PC-9 (cell line): ENCODE measurements around the gene NKPD1. TPM values are rescaled to one million over a fixed set of nuclear protein-coding genes. Genes with fewer than 3 reads are reported as not detected.

Experiments used
- BruUV-seq: library from RNA; stranded (reverse); fragments of 400-500 nt; replicated peaks from 2 replicates; lab custom pipeline; 2021; lab: Mats Ljungman, UMichigan
- CTCF ChIA-PET: fragments of 300-600 bp; sonication (Branson Sonifier 250); formaldehyde crosslinking; loops from one replicate; lab custom pipeline; 2022; ENCODE audit warnings: antibody characterized with exemption; lab: Charles Lee
- POLR2A ChIA-PET: fragments of 300-600 bp; sonication (Branson Sonifier 250); formaldehyde crosslinking; loops from one replicate; lab custom pipeline; 2022; ENCODE audit warnings: antibody characterized with exemption; ENCODE audit not compliant: unreplicated experiment; lab: Charles Lee
- DNase-seq, 2 experiments: peaks; one replicate each; pipeline versions ENCODE4 v3.0.0 to v3.0.0-alpha.2; 2015 to 2022; ENCODE audit warnings: mixed read lengths in 1 of 2
- H2AFZ ChIP-seq: fragments of 200-600 bp; sonication (generic); 2 replicates; pipeline ENCODE4 v1.8.1; 2017; ENCODE audit warnings: antibody characterized with exemption
- H3F3A ChIP-seq: fragments of 200-600 bp; sonication (generic); 2 replicates; pipeline ENCODE4 v1.8.1; 2017; ENCODE audit warnings: antibody characterized with exemption, mild to moderate bottlenecking, low read depth; ENCODE audit not compliant: insufficient read depth
- H3K27ac ChIP-seq: fragments of 200-600 bp; sonication (generic); 2 replicates; pipeline ENCODE4 v1.6.1; 2016; ENCODE audit warnings: mixed run types
- H3K27me3 ChIP-seq: fragments of 200-600 bp; sonication (generic); 2 replicates; pipeline ENCODE4 v1.6.1; 2016; ENCODE audit warnings: low read depth, mixed run types; ENCODE audit not compliant: insufficient read depth
- H3K36me3 ChIP-seq: fragments of 200-600 bp; sonication (generic); 2 replicates; pipeline ENCODE4 v1.6.1; 2016; ENCODE audit warnings: low read depth, mixed run types
- H3K4me1 ChIP-seq: fragments of 200-600 bp; sonication (generic); replicated peaks from 2 replicates; pipeline ENCODE4 v1.6.1; 2016; ENCODE audit warnings: mixed run types; ENCODE audit not compliant: insufficient read depth
- H3K4me2 ChIP-seq: fragments of 200-600 bp; sonication (generic); 2 replicates; pipeline ENCODE4 v1.6.1; 2017; ENCODE audit warnings: mixed run types
- H3K4me3 ChIP-seq: fragments of 200-600 bp; sonication (generic); 2 replicates; pipeline ENCODE4 v1.6.1; 2016; ENCODE audit warnings: mixed run types
- H3K79me2 ChIP-seq: fragments of 200-600 bp; sonication (generic); 2 replicates; pipeline ENCODE4 v1.6.1; 2017; ENCODE audit warnings: low read depth, mixed run types
- H3K9me2 ChIP-seq: fragments of 200-600 bp; sonication (generic); 2 replicates; pipeline ENCODE4 v1.8.1; 2017; ENCODE audit warnings: mild to moderate bottlenecking; ENCODE audit not compliant: insufficient read depth
- H3K9me3 ChIP-seq: fragments of 200-600 bp; sonication (generic); 2 replicates; pipeline ENCODE4 v1.8.1; 2016; ENCODE audit warnings: low read depth; ENCODE audit not compliant: insufficient read depth
- H4K20me1 ChIP-seq: fragments of 200-600 bp; sonication (generic); 2 replicates; pipeline ENCODE4 v1.8.1; 2017; ENCODE audit not compliant: insufficient read depth
- EZH2 ChIP-seq: fragments of 200-600 bp; sonication (generic); IDR thresholded peaks from 2 replicates; pipeline ENCODE4 v1.8.0; 2017; ENCODE audit warnings: antibody characterized with exemption, low read depth
- intact Hi-C: fragments of 100-400 bp; cut with micrococcal nuclease; formaldehyde crosslinking; loops from one replicate; pipeline ENCODE4 v1.10.0; 2022; ENCODE audit not compliant: unreplicated experiment
- total RNA-seq: library from RNA; stranded (reverse); gene quantifications from 2 replicates; pipeline ENCODE4 v1.2.3, GENCODE V29; 2021
- TF ChIP-seq, protein P1 (sequence below): fragments of 200-600 bp; sonication (generic); conservative IDR thresholded peaks from 2 replicates; pipeline ENCODE4 v1.6.1; 2017; ENCODE audit warnings: mixed run types, antibody characterized with exemption, mild to moderate bottlenecking, moderate library complexity

The NKPD1 gene
- total RNA-seq, 1 experiment from 2014 or later = 0.37 TPM

DNA sequence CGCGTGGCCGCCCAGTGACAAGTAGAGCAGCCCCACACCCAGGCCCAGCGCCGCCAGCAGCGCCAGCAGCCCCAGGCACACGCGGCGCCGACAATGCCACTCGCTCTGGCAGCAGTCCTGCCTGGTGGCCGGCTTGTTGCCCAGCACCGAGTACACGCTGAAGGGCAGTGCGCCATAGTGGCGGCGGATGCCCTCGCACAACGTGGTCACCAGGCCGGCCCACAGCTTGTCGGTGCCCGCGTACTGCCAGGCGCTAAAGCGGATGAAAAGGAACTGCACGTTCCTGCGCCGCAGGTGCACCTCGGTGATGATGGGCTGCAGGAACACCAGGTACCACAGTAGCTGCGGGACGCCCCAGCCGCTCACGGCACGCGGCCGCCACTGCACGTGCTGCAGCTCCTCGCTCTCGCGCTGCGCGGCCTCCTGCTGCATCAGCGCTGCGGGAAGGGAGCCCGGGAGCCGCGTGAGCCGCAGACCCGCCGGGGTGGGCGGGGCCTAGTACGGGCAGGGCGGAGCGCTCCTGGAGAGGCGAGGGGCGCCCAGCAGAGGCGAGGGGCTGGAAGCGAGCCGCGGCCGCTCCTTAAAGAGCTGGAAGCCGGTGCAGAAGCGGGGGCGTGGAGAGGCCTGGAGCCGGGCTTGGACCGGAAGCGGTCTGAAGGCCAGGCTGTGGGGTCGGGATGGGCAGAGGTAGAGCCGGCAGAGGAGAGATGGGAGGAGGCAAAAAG lies 7.3 kb downstream of the NKPD1 start:
- Histone ChIP-seq H4K20me1 (peaks cover 10% of the 10 kb centered on the region; the same call in 1 of the 2 replicates), H3K9me3 (no peaks in the 10 kb centered on the region), H3K4me1 (peaks cover 47% of the 10 kb centered on the region), H3K79me2 (no peaks in the 10 kb centered on the region), H3K9me2 (no peaks in the 10 kb centered on the region), H3K27me3 (no peaks in the 10 kb centered on the region), H3F3A (peaks cover 57% of the 10 kb centered on the region), H2AFZ (no peak overlapping the region), H3K4me2 (no peak overlapping the region), H3K4me3 (no peak overlapping the region), H3K36me3 (no peaks in the 10 kb centered on the region), H3K27ac (no peak overlapping the region)
- intact Hi-C loops = loop anchor here (5.0 kb wide), 1 partner anchor 61 kb away; the partner anchor contains the start of gene PPP1R37
- POLR2A ChIA-PET = no interaction called here
- CTCF ChIA-PET = interaction anchor here (0.6 kb wide), 1 partner anchor 79 kb away, joined by 3 read pairs; no protein-coding TSS in a partner anchor
- TF ChIP-seq EZH2 = no peak
- TF ChIP-seq, protein P1, sequence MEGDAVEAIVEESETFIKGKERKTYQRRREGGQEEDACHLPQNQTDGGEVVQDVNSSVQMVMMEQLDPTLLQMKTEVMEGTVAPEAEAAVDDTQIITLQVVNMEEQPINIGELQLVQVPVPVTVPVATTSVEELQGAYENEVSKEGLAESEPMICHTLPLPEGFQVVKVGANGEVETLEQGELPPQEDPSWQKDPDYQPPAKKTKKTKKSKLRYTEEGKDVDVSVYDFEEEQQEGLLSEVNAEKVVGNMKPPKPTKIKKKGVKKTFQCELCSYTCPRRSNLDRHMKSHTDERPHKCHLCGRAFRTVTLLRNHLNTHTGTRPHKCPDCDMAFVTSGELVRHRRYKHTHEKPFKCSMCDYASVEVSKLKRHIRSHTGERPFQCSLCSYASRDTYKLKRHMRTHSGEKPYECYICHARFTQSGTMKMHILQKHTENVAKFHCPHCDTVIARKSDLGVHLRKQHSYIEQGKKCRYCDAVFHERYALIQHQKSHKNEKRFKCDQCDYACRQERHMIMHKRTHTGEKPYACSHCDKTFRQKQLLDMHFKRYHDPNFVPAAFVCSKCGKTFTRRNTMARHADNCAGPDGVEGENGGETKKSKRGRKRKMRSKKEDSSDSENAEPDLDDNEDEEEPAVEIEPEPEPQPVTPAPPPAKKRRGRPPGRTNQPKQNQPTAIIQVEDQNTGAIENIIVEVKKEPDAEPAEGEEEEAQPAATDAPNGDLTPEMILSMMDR = no peak
- DNase-seq = no peak
- BruUV-seq = no TSS peak

DNA sequence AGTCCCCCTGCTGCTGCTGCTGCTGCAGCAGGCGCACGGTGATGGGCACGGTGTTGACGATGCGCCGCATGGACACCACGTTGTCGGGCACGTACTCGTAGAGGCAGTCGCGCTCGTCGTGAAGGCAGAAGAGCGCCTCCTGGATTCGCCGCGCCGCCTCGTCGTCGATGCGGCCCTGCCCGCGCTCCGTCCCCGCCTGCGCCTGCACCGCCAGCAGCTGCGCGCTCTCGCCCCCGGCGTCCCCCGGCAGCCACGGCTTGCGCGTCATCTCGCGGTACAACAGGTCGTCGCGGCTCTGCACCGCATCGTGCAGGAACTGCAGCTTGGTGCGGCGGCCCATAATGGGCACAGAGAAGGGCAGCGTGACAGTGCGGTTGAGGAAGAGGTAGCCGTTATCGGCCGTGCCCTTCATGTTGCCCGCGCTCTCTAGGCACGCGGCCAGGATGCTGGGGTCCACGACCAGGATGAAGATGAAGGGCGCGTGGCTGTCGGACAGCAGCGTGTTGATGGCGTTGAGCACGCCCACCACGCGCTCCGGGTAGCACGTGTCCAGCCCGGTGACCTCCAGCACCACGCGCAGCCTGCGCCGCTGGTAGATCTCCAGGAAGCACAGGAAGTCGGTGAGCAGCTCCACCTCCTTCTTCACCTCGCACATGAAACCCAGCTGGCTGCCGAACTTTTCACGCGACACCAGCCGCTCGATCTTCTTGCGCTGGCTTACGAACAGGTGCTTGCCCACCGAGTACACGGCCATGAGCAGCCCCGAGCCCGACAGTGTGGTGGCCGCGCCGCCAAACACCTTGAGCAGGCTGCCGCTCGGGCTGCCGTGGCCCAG lies 8.1 kb downstream of the NKPD1 start:
- ChIA-PET CTCF (no interaction called here), POLR2A (no interaction called here)
- Histone ChIP-seq H3F3A (peaks cover 57% of the 10 kb centered on the region), H3K27me3 (no peaks in the 10 kb centered on the region), H3K36me3 (no peaks in the 10 kb centered on the region), H3K4me3 (no peak overlapping the region), H3K9me2 (no peaks in the 10 kb centered on the region), H3K4me1 (peaks cover 47% of the 10 kb centered on the region), H3K79me2 (no peaks in the 10 kb centered on the region), H3K27ac (no peak overlapping the region), H4K20me1 (peaks cover 10% of the 10 kb centered on the region; the same call in 1 of the 2 replicates), H2AFZ (no peak overlapping the region), H3K9me3 (no peaks in the 10 kb centered on the region), H3K4me2 (no peak overlapping the region)
- no peak for DNase-seq
- BruUV-seq = no TSS peak
- no peak for TF ChIP-seq EZH2
- TF ChIP-seq, protein P1 = no peak
- intact Hi-C loops = loop anchor here (5.0 kb wide), 1 partner anchor 60 kb away; the partner anchor contains the start of gene PPP1R37

DNA sequence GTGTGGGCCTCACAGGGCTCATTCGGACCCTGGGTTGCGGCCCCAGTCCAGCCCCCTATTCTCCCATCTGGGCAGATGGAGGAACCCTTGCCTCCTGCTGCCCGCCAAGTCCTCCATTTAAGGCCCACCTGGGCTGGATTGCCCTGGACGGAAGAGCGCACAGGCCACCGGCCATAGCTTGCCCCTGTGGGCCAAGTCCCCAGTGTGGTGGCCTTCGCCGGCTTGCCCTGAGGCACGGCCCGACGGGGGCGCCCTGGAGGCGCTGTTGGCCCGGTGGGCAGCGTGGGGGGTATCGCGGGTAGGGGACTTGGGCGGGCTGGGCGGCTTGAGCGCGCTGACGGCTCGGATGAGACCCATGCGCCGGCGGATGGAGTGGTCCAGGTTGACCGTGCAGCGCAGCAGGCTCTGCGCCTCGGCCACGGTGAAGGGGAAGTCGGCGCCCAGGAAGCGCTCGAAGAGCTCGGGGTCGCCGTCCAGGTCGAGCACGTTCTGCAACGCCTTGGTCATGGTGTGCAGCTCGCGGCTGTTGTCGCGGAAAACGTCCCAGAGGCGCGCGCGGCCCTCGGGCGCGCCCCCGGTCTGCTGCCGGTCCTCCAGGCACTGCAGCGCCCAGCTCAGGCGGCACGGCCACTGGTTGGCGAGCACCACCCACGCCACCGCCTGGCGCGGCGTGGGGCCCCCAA lies 8.8 kb downstream of the NKPD1 start:
- ChIA-PET CTCF (no interaction called here), POLR2A (no interaction called here)
- peaks cover 41% of the 10 kb centered on the region for H3K4me1 ChIP-seq
- no peak overlapping the region for H3K27ac ChIP-seq
- TF ChIP-seq, protein P1 = no peak
- TF ChIP-seq EZH2 = no peak
- intact Hi-C loops = loop anchor here (5.0 kb wide), 1 partner anchor 60 kb away; the partner anchor contains the start of gene PPP1R37
- no peaks in the 10 kb centered on the region for H3K9me3 ChIP-seq
- no peaks in the 10 kb centered on the region for H3K36me3 ChIP-seq
- no TSS peak for BruUV-seq
- no peaks in the 10 kb centered on the region for H3K27me3 ChIP-seq
- H2AFZ ChIP-seq = no peak overlapping the region
- no peak overlapping the region for H3K4me2 ChIP-seq
- no peak overlapping the region for H3K4me3 ChIP-seq
- H3K9me2 ChIP-seq = no peaks in the 10 kb centered on the region
- peaks cover 50% of the 10 kb centered on the region for H3F3A ChIP-seq
- H3K79me2 ChIP-seq = no peaks in the 10 kb centered on the region
- peaks cover 10% of the 10 kb centered on the region; the same call in 1 of the 2 replicates for H4K20me1 ChIP-seq
- DNase-seq = no peak
